ENCODE results near the gene AIMP1. TPM values are rescaled to one million over a fixed set of nuclear protein-coding genes. Genes with fewer than 3 reads are reported as not detected.

Gene AIMP1
- total RNA-seq, 1 donor from 2014 or later, result 46.8 TPM

GRCh38 chr4:106314960-106315359 lies 1.4 kb upstream of the AIMP1 start:
- Mint-ChIP-seq H3K4me1 (ENCODE audit: low read depth, unreplicated experiment) (peaks cover 20% of the 10 kb centered on the region), H3K36me3 (ENCODE audit: low read depth, unreplicated experiment) (no peaks in the 10 kb centered on the region), H3K27ac (ENCODE audit: unreplicated experiment) (no peak overlapping the region), H3K9me3 (ENCODE audit: unreplicated experiment) (no peaks in the 10 kb centered on the region), H3K4me3 (ENCODE audit: unreplicated experiment) (no peak overlapping the region), H3K27me3 (ENCODE audit: low read depth, unreplicated experiment) (no peaks in the 10 kb centered on the region)
- H3K4me3 ChIP-seq (ENCODE audit: insufficient read depth, low read depth, low read length), result peak overlapping the region; percentile 92
- peak overlapping the region; percentile 97 for H3K9ac ChIP-seq (ENCODE audit: low read length)
- H2AFZ ChIP-seq (ENCODE audit: low read depth, low read length), result no peak overlapping the region
- DNase-seq (ENCODE audit: low read depth), result no peak
- H4K20me1 ChIP-seq (ENCODE audit: insufficient read depth, low read length), result no peaks in the 10 kb centered on the region
- H3K4me1 ChIP-seq (ENCODE audit: insufficient read depth, low read length), result peaks cover 25% of the 10 kb centered on the region
- TF ChIP-seq EZH2 (IDR thresholded peaks at IDR 0.05; ENCODE audit: insufficient read depth, low read length) (no peak), CTCF (IDR thresholded peaks at IDR 0.05; ENCODE audit: insufficient read depth, low read depth, low read length) (no peak)
- H3K36me3 ChIP-seq (ENCODE audit: insufficient read depth, low read length), result no peaks in the 10 kb centered on the region
- FAIRE-seq, result peak; percentile 37
- no peaks in the 10 kb centered on the region for H3K9me3 ChIP-seq (ENCODE audit: insufficient read depth, low read depth, low read length)
- H3K27me3 ChIP-seq (ENCODE audit: insufficient read depth, low read length), result no peaks in the 10 kb centered on the region
- peak overlapping the region; percentile 99 for H3K27ac ChIP-seq (ENCODE audit: low read depth, low read length)
- peak overlapping the region; percentile 93 for H3K4me2 ChIP-seq (ENCODE audit: low read length)
- H3K79me2 ChIP-seq (ENCODE audit: insufficient read depth, low read length), result peaks cover 85% of the 10 kb centered on the region

- peak; percentile 23 for DNase-seq (ENCODE audit: low read depth)
- H3K4me3 Mint-ChIP-seq (ENCODE audit: unreplicated experiment), result no peak overlapping the region
- H3K27me3 Mint-ChIP-seq (ENCODE audit: low read depth, unreplicated experiment), result no peaks in the 10 kb centered on the region
- FAIRE-seq, result peak; percentile 84
- no peaks in the 10 kb centered on the region for H3K27me3 ChIP-seq (ENCODE audit: insufficient read depth, low read length)
- H3K79me2 ChIP-seq (ENCODE audit: insufficient read depth, low read length), result peaks cover 89% of the 10 kb centered on the region
- no peaks in the 10 kb centered on the region for H3K9me3 Mint-ChIP-seq (ENCODE audit: unreplicated experiment)
- no peaks in the 10 kb centered on the region for H4K20me1 ChIP-seq (ENCODE audit: insufficient read depth, low read length)
- peak overlapping the region; percentile 97 for H3K9ac ChIP-seq (ENCODE audit: low read length)
- no peaks in the 10 kb centered on the region for H3K36me3 Mint-ChIP-seq (ENCODE audit: low read depth, unreplicated experiment)
- H3K27ac ChIP-seq (ENCODE audit: low read depth, low read length), result peak overlapping the region; percentile 99
- no peak overlapping the region for H3K27ac Mint-ChIP-seq (ENCODE audit: unreplicated experiment)
- TF ChIP-seq CTCF (IDR thresholded peaks at IDR 0.05; ENCODE audit: insufficient read depth, low read depth, low read length), result no peak
- TF ChIP-seq EZH2 (IDR thresholded peaks at IDR 0.05; ENCODE audit: insufficient read depth, low read length), result no peak
- H3K9me3 ChIP-seq (ENCODE audit: insufficient read depth, low read depth, low read length), result no peaks in the 10 kb centered on the region
- peaks cover 25% of the 10 kb centered on the region for H3K4me1 ChIP-seq (ENCODE audit: insufficient read depth, low read length)
- H3K4me1 Mint-ChIP-seq (ENCODE audit: low read depth, unreplicated experiment), result peaks cover 20% of the 10 kb centered on the region
- H3K36me3 ChIP-seq (ENCODE audit: insufficient read depth, low read length), result no peaks in the 10 kb centered on the region
- peak overlapping the region; percentile 92 for H3K4me3 ChIP-seq (ENCODE audit: insufficient read depth, low read depth, low read length)
- H2AFZ ChIP-seq (ENCODE audit: low read depth, low read length), result peak overlapping the region; percentile 72
- H3K4me2 ChIP-seq (ENCODE audit: low read length), result peak overlapping the region; percentile 93
Observed at GRCh38 chr4:106315476-106315967, 828 bp upstream of the AIMP1 start.

GRCh38 chr4:106316773-106317409 lies 541 bp downstream of the AIMP1 start:
- Mint-ChIP-seq H3K4me1 (ENCODE audit: low read depth, unreplicated experiment) (peaks cover 20% of the 10 kb centered on the region), H3K4me3 (ENCODE audit: unreplicated experiment) (no peak overlapping the region), H3K36me3 (ENCODE audit: low read depth, unreplicated experiment) (peaks cover 2% of the 10 kb centered on the region), H3K9me3 (ENCODE audit: unreplicated experiment) (no peaks in the 10 kb centered on the region), H3K27ac (ENCODE audit: unreplicated experiment) (no peak overlapping the region), H3K27me3 (ENCODE audit: low read depth, unreplicated experiment) (no peaks in the 10 kb centered on the region)
- peak overlapping the region; percentile 97 for H3K9ac ChIP-seq (ENCODE audit: low read length)
- peak overlapping the region; percentile 72 for H2AFZ ChIP-seq (ENCODE audit: low read depth, low read length)
- no peaks in the 10 kb centered on the region for H3K36me3 ChIP-seq (ENCODE audit: insufficient read depth, low read length)
- TF ChIP-seq CTCF (IDR thresholded peaks at IDR 0.05; ENCODE audit: insufficient read depth, low read depth, low read length), result no peak
- TF ChIP-seq EZH2 (IDR thresholded peaks at IDR 0.05; ENCODE audit: insufficient read depth, low read length), result no peak
- no peaks in the 10 kb centered on the region for H3K27me3 ChIP-seq (ENCODE audit: insufficient read depth, low read length)
- H3K4me3 ChIP-seq (ENCODE audit: insufficient read depth, low read depth, low read length), result peak overlapping the region; percentile 92
- FAIRE-seq (no peak), DNase-seq (ENCODE audit: low read depth) (no peak)
- H3K4me2 ChIP-seq (ENCODE audit: low read length), result peak overlapping the region; percentile 93
- no peaks in the 10 kb centered on the region for H4K20me1 ChIP-seq (ENCODE audit: insufficient read depth, low read length)
- H3K27ac ChIP-seq (ENCODE audit: low read depth, low read length), result peak overlapping the region; percentile 99
- no peaks in the 10 kb centered on the region for H3K9me3 ChIP-seq (ENCODE audit: insufficient read depth, low read depth, low read length)
- peaks cover 25% of the 10 kb centered on the region for H3K4me1 ChIP-seq (ENCODE audit: insufficient read depth, low read length)
- H3K79me2 ChIP-seq (ENCODE audit: insufficient read depth, low read length), result peaks cover 80% of the 10 kb centered on the region

Measured in astrocyte (in vitro differentiated cells and primary cell).